Stomach (tissue), 9 donors: ENCODE results near the gene DDIT3. TPM values are rescaled to one million over a fixed set of nuclear protein-coding genes. Genes with fewer than 3 reads are reported as not detected.
"Not testable (repeated sequence)": the region's sequence is repeated elsewhere in the genome, so short reads cannot be mapped to it uniquely, and the experiment has no call there.

Experiments used
- DNase-seq, 2 donors: peaks; one replicate each; pipeline versions ENCODE4 v3.0.0 to v3.0.0-alpha.2; 2013 to 2019
- H3K27ac ChIP-seq, 5 donors: fragments of 200-600 bp in 4 of 5; sonication (generic) in 4 of 5; one replicate each; pipeline ENCODE4 v1.5.1; 2013 to 2019; ENCODE audit warnings: mild to moderate bottlenecking in 1 of 5, moderate library complexity in 1 of 5
- H3K27me3 ChIP-seq, 3 donors: fragments of 200-600 bp; sonication (generic); one replicate each; pipeline ENCODE4 v1.5.1; 2017 to 2019; ENCODE audit warnings: mixed run types in 1 of 3
- H3K36me3 ChIP-seq, 4 donors: fragments of 200-600 bp; sonication (generic); 1 replicate in 3 of 4; 2 replicates in 1 of 4; pipeline ENCODE4 v1.5.1; 2016 to 2019
- H3K4me1 ChIP-seq, 4 donors: fragments of 200-600 bp; sonication (generic); one replicate each; pipeline ENCODE4 v1.5.1; 2016 to 2019
- H3K4me3 ChIP-seq, 4 donors: fragments of 200-600 bp; sonication (generic) in 3 of 4; one replicate each; pipeline ENCODE4 v1.5.1; 2016 to 2019; ENCODE audit warnings: mild to moderate bottlenecking in 1 of 4
- H3K9me3 ChIP-seq, 4 donors: fragments of 200-600 bp; sonication (generic); one replicate each; pipeline ENCODE4 v1.5.1; 2016 to 2019
- CTCF ChIP-seq, 7 experiments: fragments of 450-650 bp in 4 of 7; fragments of 200-600 bp in 3 of 7; sonication (generic) in 3 of 7; IDR thresholded peaks; one replicate each; pipeline ENCODE4 v1.5.1; 2016 to 2019; ENCODE audit warnings: antibody characterized with exemption in 7 of 7, control low read depth in 2 of 7, mild to moderate bottlenecking in 1 of 7
- EP300 ChIP-seq: sonication (generic); formaldehyde crosslinking; IDR thresholded peaks from one replicate; pipeline ENCODE4 v1.6.1; 2017; ENCODE audit warnings: antibody characterized with exemption
- POLR2A ChIP-seq, 4 donors: fragments of 450-650 bp; IDR thresholded peaks; one replicate each; pipeline ENCODE4 v1.6.1; 2016; ENCODE audit warnings: antibody characterized with exemption in 4 of 4, control low read depth in 2 of 4, mild to moderate bottlenecking in 1 of 4, moderate library complexity in 1 of 4
- POLR2AphosphoS5 ChIP-seq, 3 donors: sonication (generic); formaldehyde crosslinking; IDR thresholded peaks; one replicate each; pipeline ENCODE4 v1.6.1; 2016; ENCODE audit warnings: antibody characterized with exemption in 3 of 3
- WGBS, 5 donors: extraction: QIAGEN DNeasy Blood & Tissue Kit in 3 of 5; methylation state at CpG; one replicate each; pipeline versions ENCODE4 v1.1.5 to v1.1.7; 2013 to 2018; 5-methylcytosine and 5-hydroxymethylcytosine counted together
- intact Hi-C: fragments of 100-400 bp; cut with DNase I; formaldehyde crosslinking; loops from one replicate; pipeline ENCODE4 v1.15.1; 2023; ENCODE audit warnings: low total_unique reads
- polyA plus RNA-seq, 3 donors: library from polyadenylated mRNA; stranded (reverse); fragments of 200-250 nt; gene quantifications; one replicate each; pipeline ENCODE4 v1.2.3, GENCODE V29; 2013
- total RNA-seq, 5 donors: library from RNA; depleted of rRNA; stranded (reverse); fragments of >200 nt; gene quantifications; one replicate each; pipeline versions ENCODE4 v1.1.0 to v1.2.3, GENCODE V29; 2014 to 2016
- donor health status: healthy with polysubstance abuse.
- donor health status: Bipolar disorder and iron deficiency.
- donor health status: healthy.

Gene DDIT3
- total and polyA plus RNA-seq, 8 donors, result 7.5 to 159 (median 48.1) TPM

GRCh38 chr12:57514720-57515407 is 5.5 kb downstream of the DDIT3 start:
- H3K9me3 ChIP-seq, result no peaks in the 10 kb centered on the region
- 82 to 85% (median 83%) methylated on average over 9 of the region's 9 CpGs for WGBS, 5 donors
- peak overlapping the region in 2 of 5 donors; percentile 34 to 99 for H3K27ac ChIP-seq
- DNase-seq, result no peak
- H3K27me3 ChIP-seq, result no peaks in the 10 kb centered on the region
- peaks cover 22 to 57% (median 41%) of the 10 kb centered on the region in 4 donors for H3K4me1 ChIP-seq
- peaks cover 75 to 85% (median 82%) of the 10 kb centered on the region in 4 donors for H3K36me3 ChIP-seq
- intact Hi-C loops, result no loop called here
- no peak overlapping the region for H3K4me3 ChIP-seq
- TF ChIP-seq POLR2A (IDR thresholded peaks at IDR 0.05), result no peak
- no peak for TF ChIP-seq POLR2AphosphoS5 (IDR thresholded peaks at IDR 0.05)
- no peak for TF ChIP-seq CTCF (IDR thresholded peaks at IDR 0.05)
- no peak for TF ChIP-seq EP300

- intact Hi-C loops, H3K27me3 ChIP-seq, DNase-seq, H3K9me3 ChIP-seq, H3K27ac ChIP-seq, H3K4me3 ChIP-seq: not testable (repeated sequence)
- 87 to 94% (median 90%) methylated on average over 9 of the region's 9 CpGs for WGBS, 5 donors
- H3K36me3 ChIP-seq, result peaks cover 75 to 91% (median 88%) of the 10 kb centered on the region in 4 donors
- peaks cover 22 to 51% (median 35%) of the 10 kb centered on the region in 4 donors for H3K4me1 ChIP-seq
These were observed 6.1 kb downstream of the DDIT3 start for GRCh38 chr12:57514246-57514645.

GRCh38 chr12:57513677-57514076 is 6.6 kb downstream of the DDIT3 start:
- intact Hi-C loops, H3K9me3 ChIP-seq, DNase-seq, H3K27me3 ChIP-seq, H3K27ac ChIP-seq, H3K4me3 ChIP-seq: not testable (repeated sequence)
- WGBS, 5 donors, result 90 to 98% (median 94%) methylated on average over 6 of the region's 6 CpGs
- Histone ChIP-seq H3K36me3 (peaks cover 75 to 97% (median 94%) of the 10 kb centered on the region in 4 donors), H3K4me1 (peaks cover 17 to 45% (median 30%) of the 10 kb centered on the region in 4 donors)

- H3K36me3 ChIP-seq, result peaks cover 75 to 99% (median 97%) of the 10 kb centered on the region in 4 donors
- TF ChIP-seq POLR2A (IDR thresholded peaks at IDR 0.05) (no peak), EP300 (no peak), POLR2AphosphoS5 (IDR thresholded peaks at IDR 0.05) (no peak), CTCF (IDR thresholded peaks at IDR 0.05) (no peak)
- H3K27me3 ChIP-seq, result no peaks in the 10 kb centered on the region
- WGBS, 5 donors, result 87 to 97% (median 93%) methylated on average over 5 of the region's 5 CpGs
- no peak overlapping the region for H3K4me3 ChIP-seq
- no peak overlapping the region for H3K27ac ChIP-seq
- H3K4me1 ChIP-seq, result peaks cover 13 to 41% (median 26%) of the 10 kb centered on the region in 4 donors
- H3K9me3 ChIP-seq, result no peaks in the 10 kb centered on the region
- intact Hi-C loops, result no loop called here
- DNase-seq, result no peak
These were observed 7.0 kb downstream of the DDIT3 start for GRCh38 chr12:57513266-57513665.

- intact Hi-C loops, result no loop called here
- no peaks in the 10 kb centered on the region for H3K9me3 ChIP-seq
- no peak for DNase-seq
- WGBS, 5 donors, result 85 to 92% (median 89%) methylated on average over 6 of the region's 6 CpGs
- no peak overlapping the region for H3K27ac ChIP-seq
- TF ChIP-seq EP300, result no peak
- TF ChIP-seq CTCF (IDR thresholded peaks at IDR 0.05), result no peak
- TF ChIP-seq POLR2A (IDR thresholded peaks at IDR 0.05), result no peak
- TF ChIP-seq POLR2AphosphoS5 (IDR thresholded peaks at IDR 0.05), result no peak
- no peaks in the 10 kb centered on the region for H3K27me3 ChIP-seq
- no peak overlapping the region for H3K4me3 ChIP-seq
- peaks cover 70 to 100% (median 96%) of the 10 kb centered on the region in 4 donors for H3K36me3 ChIP-seq
- H3K4me1 ChIP-seq, result peaks cover 7 to 35% (median 20%) of the 10 kb centered on the region in 4 donors
These were observed 7.6 kb downstream of the DDIT3 start for GRCh38 chr12:57512665-57513064.
